SK-N-MC (cell line): Measurements from ENCODE around the gene GNE.
"Not testable (repeated sequence)": the region's sequence is repeated elsewhere in the genome, so short reads cannot be mapped to it uniquely, and the experiment has no call there.

Experiments
- EZH2 ChIP-seq: fragments of 200-600 bp; sonication (generic); IDR thresholded peaks from one replicate; pipeline ENCODE4 v1.6.1; 2017; ENCODE audit warnings: antibody characterized with exemption
- POLR2AphosphoS5 ChIP-seq: IDR thresholded peaks from 2 replicates; pipeline ENCODE4 v1.6.1; 2012; ENCODE audit warnings: mild to moderate bottlenecking, low read depth, low read length, borderline replicate concordance

GRCh38 chr9:36239675-36240074 lies 18.6 kb downstream of the GNE start:
- not testable (repeated sequence) for TF ChIP-seq EZH2, POLR2AphosphoS5
